ENCODE results near the gene PLEKHA1. TPM values are rescaled to one million over a fixed set of nuclear protein-coding genes. Genes with fewer than 3 reads are reported as not detected.

The PLEKHA1 gene
- total RNA-seq, 3 donors from 2014 or later = 24.2 to 38.9 (median 26.2) TPM

GRCh38 chr10:122475591-122476332 is 101.3 kb downstream of the PLEKHA1 start:
- intact Hi-C loops (cut with DNase I; ENCODE audit: low total_unique reads) = no loop called here
- H3K27me3 ChIP-seq = no peaks in the 10 kb centered on the region
- TF ChIP-seq CTCF (IDR thresholded peaks at IDR 0.05) = no peak
- no peak for TF ChIP-seq POLR2AphosphoS5 (IDR thresholded peaks at IDR 0.05)
- TF ChIP-seq POLR2A (IDR thresholded peaks at IDR 0.05) = no peak
- no peaks in the 10 kb centered on the region for H3K36me3 ChIP-seq
- DNase-seq (ENCODE audit: low spot score in 2 of 2) = no peak
- H3K4me3 ChIP-seq = peak overlapping the region in 1 of 3 donors; percentile 37
- H3K9me3 ChIP-seq = no peaks in the 10 kb centered on the region
- H3K27ac ChIP-seq = peak overlapping the region; percentile 48 to 68
- H3K4me1 ChIP-seq = peaks cover 0 to 3% of the 10 kb centered on the region in 2 donors

GRCh38 chr10:122476333-122476695 is 101.8 kb downstream of the PLEKHA1 start:
- TF ChIP-seq CTCF (IDR thresholded peaks at IDR 0.05) (no peak), POLR2A (IDR thresholded peaks at IDR 0.05) (no peak), POLR2AphosphoS5 (IDR thresholded peaks at IDR 0.05) (no peak)
- Histone ChIP-seq H3K9me3 (no peaks in the 10 kb centered on the region), H3K36me3 (no peaks in the 10 kb centered on the region), H3K27ac (peak overlapping the region in 1 of 2 donors; percentile 68), H3K4me1 (peaks cover 0 to 3% of the 10 kb centered on the region in 2 donors), H3K4me3 (no peak overlapping the region), H3K27me3 (no peaks in the 10 kb centered on the region)
- intact Hi-C loops (cut with DNase I; ENCODE audit: low total_unique reads) = no loop called here
- DNase-seq (ENCODE audit: low spot score in 2 of 2) = no peak

GRCh38 chr10:122477436-122477835 is 102.9 kb downstream of the PLEKHA1 start:
- H3K9me3 ChIP-seq = no peaks in the 10 kb centered on the region
- no peak for DNase-seq (ENCODE audit: low spot score in 2 of 2)
- no peak overlapping the region for H3K4me3 ChIP-seq
- H3K36me3 ChIP-seq = no peaks in the 10 kb centered on the region
- no peak overlapping the region for H3K27ac ChIP-seq
- no peak for TF ChIP-seq POLR2AphosphoS5 (IDR thresholded peaks at IDR 0.05)
- no peak for TF ChIP-seq CTCF (IDR thresholded peaks at IDR 0.05)
- no peak for TF ChIP-seq POLR2A (IDR thresholded peaks at IDR 0.05)
- intact Hi-C loops (cut with DNase I; ENCODE audit: low total_unique reads) = no loop called here
- H3K4me1 ChIP-seq = peaks cover 0 to 3% of the 10 kb centered on the region in 2 donors
- H3K27me3 ChIP-seq = no peaks in the 10 kb centered on the region

GRCh38 chr10:122478971-122479370 is 104.5 kb downstream of the PLEKHA1 start:
- no peak for TF ChIP-seq POLR2A (IDR thresholded peaks at IDR 0.05)
- TF ChIP-seq POLR2AphosphoS5 (IDR thresholded peaks at IDR 0.05) = no peak
- no peak for TF ChIP-seq CTCF (IDR thresholded peaks at IDR 0.05)
- Histone ChIP-seq H3K27ac (peak overlapping the region in 1 of 2 donors; percentile 40), H3K9me3 (no peaks in the 10 kb centered on the region), H3K4me1 (peaks cover 0 to 3% of the 10 kb centered on the region in 2 donors), H3K27me3 (no peaks in the 10 kb centered on the region), H3K4me3 (no peak overlapping the region), H3K36me3 (no peaks in the 10 kb centered on the region)
- intact Hi-C loops (cut with DNase I; ENCODE audit: low total_unique reads) = no loop called here
- no peak for DNase-seq (ENCODE audit: low spot score in 2 of 2)

GRCh38 chr10:122480146-122480833 is 105.8 kb downstream of the PLEKHA1 start:
- TF ChIP-seq CTCF (IDR thresholded peaks at IDR 0.05) = no peak
- no peak for TF ChIP-seq POLR2AphosphoS5 (IDR thresholded peaks at IDR 0.05)
- no peak for TF ChIP-seq POLR2A (IDR thresholded peaks at IDR 0.05)
- H3K4me3 ChIP-seq = no peak overlapping the region
- no peak for DNase-seq (ENCODE audit: low spot score in 2 of 2)
- peaks cover 0 to 3% of the 10 kb centered on the region in 2 donors for H3K4me1 ChIP-seq
- H3K36me3 ChIP-seq = no peaks in the 10 kb centered on the region
- no peaks in the 10 kb centered on the region for H3K27me3 ChIP-seq
- no peaks in the 10 kb centered on the region for H3K9me3 ChIP-seq
- intact Hi-C loops (cut with DNase I; ENCODE audit: low total_unique reads) = loop anchor here (1.0 kb wide), 1 partner anchor 28 kb away; no protein-coding TSS in a partner anchor
- peak overlapping the region in 1 of 2 donors; percentile 3 for H3K27ac ChIP-seq
